ENCODE results near the gene SPSB2. TPM values are rescaled to one million over a fixed set of nuclear protein-coding genes. Genes with fewer than 3 reads are reported as not detected.
"Not testable (repeated sequence)": the region's sequence is repeated elsewhere in the genome, so short reads cannot be mapped to it uniquely, and the experiment has no call there.

SPSB2 gene
- total RNA-seq, 1 donor from 2014 or later, result 4.1 TPM

DNA sequence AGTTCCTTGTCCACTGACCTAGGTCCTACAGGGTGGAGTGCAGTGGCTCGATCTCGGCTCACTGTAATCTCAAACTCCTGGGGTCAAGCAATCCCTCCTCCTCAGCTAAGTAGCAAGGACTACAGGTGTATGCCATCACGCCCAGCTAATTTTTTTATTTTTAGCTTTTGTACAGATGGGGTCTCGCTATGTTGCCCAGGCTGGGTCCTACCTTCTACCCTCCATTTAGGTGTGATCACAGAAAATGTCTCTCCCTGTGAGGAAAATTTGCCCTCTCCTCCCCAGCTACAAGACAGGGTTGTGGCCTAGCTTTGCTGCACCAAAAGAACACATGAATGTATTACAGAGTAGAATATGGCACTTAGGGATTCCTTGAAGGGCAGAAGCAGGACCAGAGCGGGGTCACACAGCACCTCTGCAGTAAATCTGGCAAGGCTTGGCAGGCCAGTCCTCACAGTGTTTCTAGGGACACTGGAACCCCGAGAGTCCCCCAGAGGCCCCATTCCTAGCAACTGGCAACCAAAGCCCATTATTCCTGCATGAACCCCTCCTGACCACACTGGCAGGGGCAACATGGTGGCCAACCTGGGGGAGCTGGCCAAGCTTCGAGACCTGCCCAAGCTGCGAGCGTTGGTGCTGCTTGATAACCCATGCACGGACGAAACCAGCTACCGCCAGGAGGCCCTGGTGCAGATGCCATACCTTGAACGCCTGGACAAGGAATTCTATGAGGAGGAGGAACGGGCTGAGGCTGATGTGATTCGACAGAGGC, 39.2 kb upstream of the SPSB2 start:
- intact Hi-C loops (cut with micrococcal nuclease), result no loop called here
- H3K27me3 Mint-ChIP-seq (ENCODE audit: low read depth), result no peaks in the 10 kb centered on the region
- no peak for DNase-seq (ENCODE audit: low spot score)
- H3K36me3 Mint-ChIP-seq (ENCODE audit: low read depth), result peaks cover 17% of the 10 kb centered on the region
- H3K9me3 Mint-ChIP-seq, result no peaks in the 10 kb centered on the region
- peak overlapping the region; percentile 68 for H3K4me3 Mint-ChIP-seq (ENCODE audit: low read depth)
- peak overlapping the region; percentile 78 for H3K27ac Mint-ChIP-seq
- H3K4me1 Mint-ChIP-seq (ENCODE audit: low read depth), result peaks cover 20% of the 10 kb centered on the region

DNA sequence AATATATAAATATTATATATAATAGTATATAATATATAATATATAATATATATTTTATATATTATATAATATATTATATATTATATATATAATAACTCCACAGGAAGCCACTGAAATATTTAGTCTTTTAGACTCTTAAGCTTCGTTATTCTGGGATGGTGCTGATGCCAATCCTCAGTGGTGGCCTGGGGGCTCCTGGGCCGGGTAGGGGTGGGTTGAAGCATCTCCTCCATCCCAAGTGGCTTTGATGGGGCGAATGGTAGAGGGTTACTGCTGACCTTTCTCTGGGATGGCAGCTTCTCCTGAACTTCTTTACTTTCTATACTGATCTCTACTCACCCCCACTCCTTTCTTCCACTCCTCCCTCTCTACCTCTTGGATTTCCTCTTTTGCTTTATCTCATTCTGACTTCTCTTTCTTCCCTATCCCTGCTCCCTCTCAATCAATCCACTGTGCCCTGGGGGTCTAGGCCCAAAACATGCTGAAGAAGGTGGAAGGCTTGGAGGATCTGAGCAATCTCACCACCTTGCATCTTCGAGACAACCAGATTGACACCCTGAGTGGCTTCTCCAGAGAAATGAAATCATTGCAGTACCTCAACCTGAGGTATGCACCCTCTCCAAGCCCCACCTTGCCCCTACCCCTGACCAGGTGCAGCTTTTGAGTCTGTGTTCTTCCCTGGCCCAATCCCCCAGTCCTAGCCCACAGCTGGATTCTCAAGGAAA, 36.5 kb upstream of the SPSB2 start:
- intact Hi-C loops (cut with micrococcal nuclease), result no loop called here
- Mint-ChIP-seq H3K9me3 (no peaks in the 10 kb centered on the region), H3K27ac (no peak overlapping the region), H3K4me1 (ENCODE audit: low read depth) (peaks cover 9% of the 10 kb centered on the region), H3K36me3 (ENCODE audit: low read depth) (no peaks in the 10 kb centered on the region), H3K4me3 (ENCODE audit: low read depth) (no peak overlapping the region), H3K27me3 (ENCODE audit: low read depth) (no peaks in the 10 kb centered on the region)
- no peak for DNase-seq (ENCODE audit: low spot score)

DNA sequence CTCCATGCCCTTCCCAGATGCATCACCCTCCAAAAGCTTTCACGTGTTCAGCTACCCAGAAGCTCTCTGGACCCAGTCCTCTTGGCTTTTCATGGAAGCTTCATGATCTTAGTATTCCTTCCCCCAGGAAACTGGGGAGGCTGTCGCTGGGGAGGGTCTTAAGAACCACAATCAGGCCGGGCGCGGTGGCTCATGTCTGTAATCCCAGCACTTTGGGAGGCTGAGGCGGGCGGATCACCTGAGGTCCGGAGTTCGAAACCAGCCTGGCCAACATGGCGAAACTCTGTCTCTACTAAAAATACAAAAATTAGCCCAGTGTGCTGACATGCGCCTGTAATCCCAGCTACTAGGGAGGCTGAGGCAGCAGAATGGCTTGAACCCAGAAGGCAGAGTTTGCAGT, 35.0 kb upstream of the SPSB2 start:
- H3K9me3 Mint-ChIP-seq; intact Hi-C loops (cut with micrococcal nuclease); H3K27me3 Mint-ChIP-seq (ENCODE audit: low read depth); H3K4me3 Mint-ChIP-seq (ENCODE audit: low read depth); H3K4me1 Mint-ChIP-seq (ENCODE audit: low read depth); H3K27ac Mint-ChIP-seq; DNase-seq (ENCODE audit: low spot score); H3K36me3 Mint-ChIP-seq (ENCODE audit: low read depth): not testable (repeated sequence)

DNA sequence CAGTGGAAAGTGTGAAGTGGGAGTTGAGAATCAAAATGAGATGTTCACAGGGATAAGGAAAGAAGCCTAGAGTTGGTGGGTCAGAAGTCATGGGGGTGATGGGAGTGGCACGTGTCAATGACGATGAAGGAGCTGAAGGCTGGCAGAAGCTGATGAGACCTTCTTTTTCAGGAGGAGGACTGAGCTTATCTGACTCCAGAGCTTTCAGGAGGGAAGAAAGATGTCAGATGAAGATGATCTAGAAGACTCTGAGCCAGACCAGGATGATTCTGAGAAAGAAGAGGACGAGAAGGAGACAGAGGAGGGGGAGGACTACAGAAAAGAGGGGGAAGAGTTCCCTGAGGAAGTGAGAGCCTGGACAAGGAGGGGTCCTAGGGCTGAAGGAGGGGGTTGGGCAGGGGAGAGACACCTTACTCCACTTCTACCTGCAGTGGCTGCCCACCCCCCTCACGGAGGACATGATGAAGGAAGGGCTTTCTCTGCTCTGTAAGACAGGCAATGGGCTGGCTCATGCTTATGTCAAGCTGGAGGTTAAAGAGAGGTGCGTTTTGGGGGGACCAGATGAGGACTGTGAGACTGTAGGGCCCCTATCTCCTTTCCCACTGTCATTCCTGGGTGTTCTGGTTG, 32.4 kb upstream of the SPSB2 start:
- H3K27ac Mint-ChIP-seq, result no peak overlapping the region
- peaks cover 2% of the 10 kb centered on the region for H3K4me1 Mint-ChIP-seq (ENCODE audit: low read depth)
- no peaks in the 10 kb centered on the region for H3K9me3 Mint-ChIP-seq
- intact Hi-C loops (cut with micrococcal nuclease), result no loop called here
- H3K4me3 Mint-ChIP-seq (ENCODE audit: low read depth), result no peak overlapping the region
- no peak for DNase-seq (ENCODE audit: low spot score)
- no peaks in the 10 kb centered on the region for H3K27me3 Mint-ChIP-seq (ENCODE audit: low read depth)
- no peaks in the 10 kb centered on the region for H3K36me3 Mint-ChIP-seq (ENCODE audit: low read depth)

DNA sequence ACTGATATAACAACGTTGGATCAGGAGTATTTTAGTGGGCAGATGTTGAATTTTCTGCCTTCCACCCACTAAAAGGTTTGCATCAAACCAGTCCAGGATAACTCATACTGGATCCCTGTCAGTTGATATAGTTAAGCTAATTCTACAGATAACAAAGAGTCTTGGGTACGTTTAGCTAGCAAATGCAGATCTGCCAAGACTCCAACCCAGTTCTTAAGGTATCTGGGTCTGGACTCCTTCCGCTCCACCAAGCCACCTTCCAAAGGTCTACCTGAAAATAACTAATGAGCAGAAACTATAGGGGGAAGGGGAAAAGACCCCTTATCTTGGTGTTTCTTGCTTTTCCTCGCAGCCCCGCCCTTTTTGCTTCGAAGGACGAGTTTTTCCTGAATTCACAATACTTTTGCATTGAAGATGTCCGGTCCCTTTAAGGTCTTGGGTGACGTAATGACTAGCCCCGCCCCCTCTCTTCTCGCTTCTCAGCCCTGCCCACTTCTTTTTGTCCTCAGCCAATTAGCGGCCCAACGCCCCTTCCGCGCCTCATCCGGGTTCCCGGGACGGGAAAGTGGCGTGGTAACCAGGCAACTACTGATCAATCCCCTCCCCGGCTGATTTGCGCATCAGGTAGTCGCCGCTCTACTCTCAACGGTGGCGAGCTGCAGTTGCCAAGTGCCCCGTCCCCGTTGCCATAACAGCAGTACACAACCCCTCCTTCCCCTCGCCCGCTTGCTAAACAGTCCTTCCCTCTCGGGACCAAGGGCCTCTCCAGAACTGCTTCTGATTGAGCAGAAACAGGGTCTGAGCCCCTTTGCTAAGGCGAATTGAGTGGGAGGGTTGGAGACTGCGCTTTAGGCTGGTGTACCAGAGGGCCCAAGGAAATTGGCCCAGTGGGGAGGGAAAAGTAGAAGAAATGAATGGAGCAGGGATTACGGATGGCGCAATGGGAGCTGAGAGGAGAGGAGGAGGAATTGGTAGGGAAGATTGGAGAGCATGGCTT, 31.5 kb upstream of the SPSB2 start, which contains the start of gene LRRC23:
TSS of gene LRRC23 (plus strand) at position 543 of the 997 bp plus-strand sequence. CDS start 812 bp downstream, outside the sequence.
- Mint-ChIP-seq H3K36me3 (ENCODE audit: low read depth) (no peaks in the 10 kb centered on the region), H3K27me3 (ENCODE audit: low read depth) (no peaks in the 10 kb centered on the region), H3K27ac (no peak within 1 kb of the TSS), H3K9me3 (no peaks in the 10 kb centered on the region), H3K4me1 (ENCODE audit: low read depth) (peaks cover 6% of the 10 kb centered on the region), H3K4me3 (ENCODE audit: low read depth) (no peak within 1 kb of the TSS)
- intact Hi-C loops (cut with micrococcal nuclease), result loop anchor here (1.0 kb wide), 3 partner anchors 10 to 31 kb away; partner anchors contain the start of genes ENO2 and SPSB2
- DNase-seq (ENCODE audit: low spot score), result peak; percentile 97

DNA sequence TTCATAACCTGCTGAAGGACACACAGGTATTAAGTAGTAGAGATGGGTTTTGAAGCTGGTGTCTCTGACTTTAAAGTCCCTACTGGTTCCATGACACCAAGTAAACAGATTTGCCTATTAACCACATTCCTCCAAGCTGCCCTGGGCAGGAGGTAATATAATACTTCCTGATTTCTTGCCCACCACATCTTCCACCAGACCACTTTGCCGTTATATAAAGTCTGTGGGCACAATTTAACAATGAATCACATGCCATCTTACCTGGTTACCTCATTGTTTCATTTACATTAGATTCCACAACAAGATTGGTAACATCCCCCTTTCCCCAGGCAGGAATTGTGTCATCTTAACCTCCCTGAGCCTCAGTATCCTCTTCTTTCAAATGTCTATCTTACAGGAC, 30.6 kb upstream of the SPSB2 start:
- intact Hi-C loops (cut with micrococcal nuclease), result loop anchor here (1.0 kb wide), 3 partner anchors 11 to 30 kb away; partner anchors contain the start of genes ENO2 and SPSB2
- no peaks in the 10 kb centered on the region for H3K36me3 Mint-ChIP-seq (ENCODE audit: low read depth)
- no peak overlapping the region for H3K27ac Mint-ChIP-seq
- peaks cover 6% of the 10 kb centered on the region for H3K4me1 Mint-ChIP-seq (ENCODE audit: low read depth)
- no peak for DNase-seq (ENCODE audit: low spot score)
- H3K9me3 Mint-ChIP-seq, result no peaks in the 10 kb centered on the region
- H3K27me3 Mint-ChIP-seq (ENCODE audit: low read depth), result no peaks in the 10 kb centered on the region
- no peak overlapping the region for H3K4me3 Mint-ChIP-seq (ENCODE audit: low read depth)

DNA sequence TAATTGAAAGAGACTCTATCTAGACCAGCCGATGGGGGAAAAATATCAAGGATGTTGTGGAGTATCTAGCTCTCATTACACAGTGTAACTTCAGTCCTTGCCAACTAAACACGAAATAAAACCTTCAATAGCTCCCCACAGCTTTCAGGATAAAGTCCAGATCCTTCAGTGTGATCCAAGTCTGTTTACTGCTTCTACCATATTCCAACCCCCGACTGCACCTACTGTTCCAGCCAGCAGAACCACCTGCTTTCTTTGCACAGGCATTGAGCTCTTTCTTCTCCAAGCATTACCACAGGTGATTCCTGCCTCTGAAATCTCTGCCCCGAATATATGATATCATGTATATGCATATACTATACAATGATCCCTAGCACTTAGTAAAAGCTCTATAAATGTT, 29.3 kb upstream of the SPSB2 start:
- no peak overlapping the region for H3K4me3 Mint-ChIP-seq (ENCODE audit: low read depth)
- no peaks in the 10 kb centered on the region for H3K27me3 Mint-ChIP-seq (ENCODE audit: low read depth)
- H3K9me3 Mint-ChIP-seq, result no peaks in the 10 kb centered on the region
- H3K4me1 Mint-ChIP-seq (ENCODE audit: low read depth), result peaks cover 6% of the 10 kb centered on the region
- H3K36me3 Mint-ChIP-seq (ENCODE audit: low read depth), result no peaks in the 10 kb centered on the region
- DNase-seq (ENCODE audit: low spot score), result no peak
- intact Hi-C loops (cut with micrococcal nuclease), result no loop called here
- no peak overlapping the region for H3K27ac Mint-ChIP-seq

DNA sequence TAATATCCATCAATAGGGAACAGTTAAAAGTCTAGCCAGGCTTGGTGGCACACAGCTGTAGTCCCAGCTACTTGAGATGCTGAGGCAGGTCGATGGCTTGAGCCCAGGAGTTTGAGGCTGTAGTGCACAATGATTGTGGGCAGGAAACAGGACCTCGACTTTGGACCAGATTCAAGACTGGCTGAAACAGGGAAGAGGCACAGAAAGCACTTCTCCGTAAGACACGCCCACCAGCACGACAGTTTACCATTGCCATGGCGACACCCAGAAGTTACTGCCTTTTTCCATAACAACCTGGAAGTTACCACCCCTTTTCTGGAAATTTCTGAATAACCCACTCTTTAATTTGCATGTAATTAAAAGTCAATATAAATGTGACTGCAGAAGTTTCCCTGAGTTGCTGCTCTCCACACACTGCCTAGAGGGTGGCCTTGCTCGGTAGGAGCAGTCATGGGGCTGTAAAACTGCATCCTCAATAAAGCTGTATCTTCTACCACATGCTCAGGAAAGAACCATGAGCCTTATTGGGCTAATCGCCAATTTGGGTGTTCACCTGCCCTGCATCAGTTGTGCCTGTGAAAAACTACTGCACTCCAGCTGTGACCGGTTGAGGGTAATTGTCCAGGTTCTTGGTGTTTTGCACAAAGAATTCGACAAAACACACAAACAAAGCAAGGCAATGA, 26.9 kb upstream of the SPSB2 start:
- Mint-ChIP-seq H3K27ac (no peak overlapping the region), H3K27me3 (ENCODE audit: low read depth) (no peaks in the 10 kb centered on the region), H3K4me3 (ENCODE audit: low read depth) (no peak overlapping the region), H3K4me1 (ENCODE audit: low read depth) (peaks cover 6% of the 10 kb centered on the region), H3K36me3 (ENCODE audit: low read depth) (no peaks in the 10 kb centered on the region), H3K9me3 (no peaks in the 10 kb centered on the region)
- intact Hi-C loops (cut with micrococcal nuclease), result no loop called here
- DNase-seq (ENCODE audit: low spot score), result no peak

DNA sequence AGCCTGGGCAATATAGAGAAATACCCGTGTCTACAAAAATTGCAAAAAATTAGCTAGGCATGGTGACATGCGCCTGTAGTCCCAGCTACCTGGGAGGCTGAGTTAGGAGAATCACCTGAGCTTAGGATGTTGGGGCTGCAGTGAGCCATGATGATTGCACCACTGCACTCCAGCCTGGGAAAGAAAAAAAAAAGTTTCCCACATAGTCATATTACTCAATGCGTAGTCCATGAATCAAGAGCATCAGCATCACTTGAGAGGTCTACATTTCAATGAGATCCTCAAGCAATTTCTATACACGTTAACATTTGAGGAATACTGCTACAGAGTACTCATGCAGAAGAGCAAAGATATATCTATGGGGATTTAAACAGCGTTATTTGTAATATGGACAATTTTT, 26.3 kb upstream of the SPSB2 start:
- H3K27me3 Mint-ChIP-seq (ENCODE audit: low read depth), result no peaks in the 10 kb centered on the region
- no peaks in the 10 kb centered on the region for H3K9me3 Mint-ChIP-seq
- H3K4me1 Mint-ChIP-seq (ENCODE audit: low read depth), result peaks cover 6% of the 10 kb centered on the region
- no peak overlapping the region for H3K27ac Mint-ChIP-seq
- no peak for DNase-seq (ENCODE audit: low spot score)
- intact Hi-C loops (cut with micrococcal nuclease), result no loop called here
- H3K4me3 Mint-ChIP-seq (ENCODE audit: low read depth), result no peak overlapping the region
- no peaks in the 10 kb centered on the region for H3K36me3 Mint-ChIP-seq (ENCODE audit: low read depth)

DNA sequence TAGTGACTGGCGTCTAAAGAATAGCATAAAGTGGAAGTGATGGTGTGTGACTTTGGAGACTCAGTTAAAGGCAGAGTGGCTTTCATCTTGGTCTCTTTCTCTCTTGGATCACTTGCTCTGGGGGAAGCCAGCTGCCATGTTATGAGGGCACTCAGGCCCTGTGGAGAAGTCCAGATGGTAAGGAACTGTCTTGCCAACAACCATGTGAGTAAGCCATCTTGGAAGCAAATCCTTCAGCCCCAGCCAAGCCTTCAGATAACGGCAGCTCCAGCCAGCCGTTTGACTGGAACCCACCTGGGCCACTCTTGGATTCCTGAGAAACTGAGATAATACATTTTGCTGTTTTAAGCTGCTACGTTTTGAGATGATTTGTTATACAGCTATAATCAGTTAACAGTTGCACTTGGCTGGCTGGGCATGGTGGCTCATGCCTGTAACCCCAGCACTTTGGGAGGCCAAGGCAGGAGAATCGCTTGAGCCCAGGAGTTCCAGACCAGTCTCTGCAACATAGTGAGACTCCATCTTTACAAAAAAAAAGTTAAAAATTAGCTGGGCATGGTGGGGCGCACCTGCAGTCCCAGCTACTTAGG, 23.8 kb upstream of the SPSB2 start:
- H3K4me1 Mint-ChIP-seq (ENCODE audit: low read depth), result peaks cover 8% of the 10 kb centered on the region
- no peak overlapping the region for H3K27ac Mint-ChIP-seq
- DNase-seq (ENCODE audit: low spot score), result no peak
- H3K9me3 Mint-ChIP-seq, result no peaks in the 10 kb centered on the region
- H3K36me3 Mint-ChIP-seq (ENCODE audit: low read depth), result no peaks in the 10 kb centered on the region
- intact Hi-C loops (cut with micrococcal nuclease), result no loop called here
- no peaks in the 10 kb centered on the region for H3K27me3 Mint-ChIP-seq (ENCODE audit: low read depth)
- no peak overlapping the region for H3K4me3 Mint-ChIP-seq (ENCODE audit: low read depth)

DNA sequence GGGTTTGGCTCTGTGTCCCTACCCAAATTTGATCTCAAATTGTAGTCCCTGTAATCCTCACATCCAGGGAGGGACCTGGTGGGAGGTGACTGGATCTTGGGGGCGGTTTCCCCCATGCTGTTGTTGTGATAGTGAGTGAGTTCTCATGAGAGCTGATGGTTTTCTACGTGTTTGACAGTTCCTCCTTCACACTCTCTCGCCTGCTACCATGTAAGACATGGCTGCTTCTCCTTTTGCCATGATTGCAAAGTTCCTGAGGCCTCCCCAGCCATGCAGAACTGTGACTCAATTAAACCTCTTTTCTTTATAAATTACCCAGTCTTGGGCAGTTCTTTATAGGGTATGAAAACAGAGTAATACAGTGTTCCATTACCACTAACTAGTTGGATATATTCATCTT, 21.2 kb upstream of the SPSB2 start:
- intact Hi-C loops (cut with micrococcal nuclease), result loop anchor here (5.0 kb wide), 1 partner anchor 107 kb away; the partner anchor contains the start of gene CD4
- H3K27ac Mint-ChIP-seq, result no peak overlapping the region
- H3K4me1 Mint-ChIP-seq (ENCODE audit: low read depth), result peaks cover 13% of the 10 kb centered on the region
- H3K36me3 Mint-ChIP-seq (ENCODE audit: low read depth), result peaks cover 5% of the 10 kb centered on the region
- no peaks in the 10 kb centered on the region for H3K27me3 Mint-ChIP-seq (ENCODE audit: low read depth)
- no peaks in the 10 kb centered on the region for H3K9me3 Mint-ChIP-seq
- no peak for DNase-seq (ENCODE audit: low spot score)
- no peak overlapping the region for H3K4me3 Mint-ChIP-seq (ENCODE audit: low read depth)

All from activated T-helper 2 cell treated with anti-CD3 and anti-CD28 coated beads, Interferon-gamma antibody, Interleukin-2, Interleukin-4, amounts not matched to agents 10 μg/mL and 5 μg/mL and 100 μg/mL, durations not matched to agents 14 hours and 24 hours and 36 hours (primary cell).